Psoas muscle (tissue), 8 donors: ENCODE results near the gene ATP8A1. TPM values are rescaled to one million over a fixed set of nuclear protein-coding genes. Genes with fewer than 3 reads are reported as not detected.

Experiments
- ATAC-seq, 4 donors: fragments of 200-7000 bp; cut with Tn5 transposase; one replicate each; pipeline ENCODE4 v1.9.1; 2020; ENCODE audit warnings: moderate library complexity in 3 of 4, mild to moderate bottlenecking in 2 of 4
- DNase-seq, 2 donors: peaks; one replicate each; pipeline ENCODE4 v3.0.0-alpha.2; 2020
- H3K27ac ChIP-seq: fragments of 200-600 bp; one replicate; pipeline ENCODE4 v1.8.0; 2022
- H3K27me3 ChIP-seq, 3 donors: fragments of 200-600 bp in 1 of 3; one replicate each; pipeline versions ENCODE4 v1.6.1 to v1.8.0; 2013 to 2022; ENCODE audit warnings: low read length in 2 of 3, mild to moderate bottlenecking in 2 of 3, moderate library complexity in 1 of 3; ENCODE audit not compliant: insufficient read depth in 3 of 3
- H3K36me3 ChIP-seq, 2 donors: fragments of 200-600 bp in 1 of 2; one replicate each; pipeline versions ENCODE4 v1.6.1 to v1.8.0; 2013 to 2022; ENCODE audit warnings: low read depth in 1 of 2, mild to moderate bottlenecking in 1 of 2, moderate library complexity in 1 of 2; ENCODE audit not compliant: insufficient read depth in 1 of 2
- H3K4me1 ChIP-seq: fragments of 200-600 bp; one replicate; pipeline ENCODE4 v1.8.0; 2022
- H3K4me3 ChIP-seq: fragments of 200-600 bp; one replicate; pipeline ENCODE4 v1.8.0; 2022; ENCODE audit warnings: mild to moderate bottlenecking
- H3K9me3 ChIP-seq: fragments of 200-600 bp; one replicate; pipeline ENCODE4 v1.8.0; 2022
- WGBS, 3 donors: extraction: QIAGEN DNeasy Blood & Tissue Kit; methylation state at CpG; one replicate each; pipeline versions ENCODE4 v1.1.6 to v1.1.7; 2013; 5-methylcytosine and 5-hydroxymethylcytosine counted together
- intact Hi-C, 2 donors: fragments of 100-400 bp; cut with DNase I; formaldehyde crosslinking; loops; one replicate each; pipeline versions ENCODE4 v1.11.0 to v1.14.2; 2022
- polyA plus RNA-seq, 3 donors: library from polyadenylated mRNA; stranded (reverse); fragments of 200-250 nt; gene quantifications; one replicate each; pipeline ENCODE4 v1.2.3, GENCODE V29; 2013
- total RNA-seq, 4 donors: library from RNA; stranded (reverse); fragmentation: NEBNext Ultra II Directional in 2 of 4; extraction: Animal tissue kit (Norgen Biotek cat#: 25700) in 2 of 4; gene quantifications; one replicate each; pipeline versions ENCODE4 v1.2.1 to v1.2.4, GENCODE V29; 2021 to 2023
- TF ChIP-seq, protein P1 (sequence below): fragments of 200-600 bp; IDR thresholded peaks from one replicate; pipeline ENCODE4 v1.8.0; 2022; ENCODE audit warnings: antibody characterized with exemption
- donor health status: healthy with polysubstance abuse.
- donor health status: DM: no; HTN: no; CAD: no; lungs with moderate emphysema.
- donor health status: Bipolar disorder and iron deficiency.
- donor health status: healthy.
- donor health status: DM: yes; HTN: yes; CAD: no.
- donor health status: DM: no; HTN: no; CAD: no.
- donor health status: DM: no; HTN: no; CAD: no.
- donor health status: DM: yes; HTN: yes; CAD: no.

ATP8A1 gene
- total and polyA plus RNA-seq, 7 donors: 2.2 to 26.5 (median 14.7) TPM

DNA sequence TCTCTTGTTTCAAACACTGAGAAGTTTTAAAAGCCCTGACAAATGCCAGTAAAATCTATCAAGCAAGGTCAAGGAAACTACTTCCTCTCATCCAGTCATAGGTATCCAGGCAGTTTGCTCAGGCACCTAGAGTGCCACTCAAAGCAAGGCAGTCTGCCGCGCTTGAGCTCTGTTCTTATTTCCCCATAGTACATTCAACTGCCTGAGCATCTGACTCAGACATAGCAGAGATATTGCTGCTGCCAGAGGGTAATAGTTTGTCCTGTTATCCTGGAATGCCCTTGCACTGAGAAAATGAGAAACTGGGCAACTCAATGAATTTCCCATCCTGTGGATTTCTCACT lies 16.1 kb upstream of the ATP8A1 start:
- Histone ChIP-seq H3K4me3 (no peak overlapping the region), H3K36me3 (no peaks in the 10 kb centered on the region), H3K27ac (no peak overlapping the region), H3K9me3 (no peaks in the 10 kb centered on the region), H3K27me3 (no peaks in the 10 kb centered on the region), H3K4me1 (no peaks in the 10 kb centered on the region)
- WGBS, 3 donors: 20 to 27% (median 21%) methylated on average over 2 of the region's 2 CpGs
- TF ChIP-seq, protein P1, sequence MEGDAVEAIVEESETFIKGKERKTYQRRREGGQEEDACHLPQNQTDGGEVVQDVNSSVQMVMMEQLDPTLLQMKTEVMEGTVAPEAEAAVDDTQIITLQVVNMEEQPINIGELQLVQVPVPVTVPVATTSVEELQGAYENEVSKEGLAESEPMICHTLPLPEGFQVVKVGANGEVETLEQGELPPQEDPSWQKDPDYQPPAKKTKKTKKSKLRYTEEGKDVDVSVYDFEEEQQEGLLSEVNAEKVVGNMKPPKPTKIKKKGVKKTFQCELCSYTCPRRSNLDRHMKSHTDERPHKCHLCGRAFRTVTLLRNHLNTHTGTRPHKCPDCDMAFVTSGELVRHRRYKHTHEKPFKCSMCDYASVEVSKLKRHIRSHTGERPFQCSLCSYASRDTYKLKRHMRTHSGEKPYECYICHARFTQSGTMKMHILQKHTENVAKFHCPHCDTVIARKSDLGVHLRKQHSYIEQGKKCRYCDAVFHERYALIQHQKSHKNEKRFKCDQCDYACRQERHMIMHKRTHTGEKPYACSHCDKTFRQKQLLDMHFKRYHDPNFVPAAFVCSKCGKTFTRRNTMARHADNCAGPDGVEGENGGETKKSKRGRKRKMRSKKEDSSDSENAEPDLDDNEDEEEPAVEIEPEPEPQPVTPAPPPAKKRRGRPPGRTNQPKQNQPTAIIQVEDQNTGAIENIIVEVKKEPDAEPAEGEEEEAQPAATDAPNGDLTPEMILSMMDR: no peak
- intact Hi-C loops: loop anchor here in 1 of 2 donors (10.0 kb wide), 1 partner anchor 192 kb away; no protein-coding TSS in a partner anchor
- peak; percentile 74 to 100 (median 97) for ATAC-seq
- peak in 1 of 2 donors; percentile 27 for DNase-seq

DNA sequence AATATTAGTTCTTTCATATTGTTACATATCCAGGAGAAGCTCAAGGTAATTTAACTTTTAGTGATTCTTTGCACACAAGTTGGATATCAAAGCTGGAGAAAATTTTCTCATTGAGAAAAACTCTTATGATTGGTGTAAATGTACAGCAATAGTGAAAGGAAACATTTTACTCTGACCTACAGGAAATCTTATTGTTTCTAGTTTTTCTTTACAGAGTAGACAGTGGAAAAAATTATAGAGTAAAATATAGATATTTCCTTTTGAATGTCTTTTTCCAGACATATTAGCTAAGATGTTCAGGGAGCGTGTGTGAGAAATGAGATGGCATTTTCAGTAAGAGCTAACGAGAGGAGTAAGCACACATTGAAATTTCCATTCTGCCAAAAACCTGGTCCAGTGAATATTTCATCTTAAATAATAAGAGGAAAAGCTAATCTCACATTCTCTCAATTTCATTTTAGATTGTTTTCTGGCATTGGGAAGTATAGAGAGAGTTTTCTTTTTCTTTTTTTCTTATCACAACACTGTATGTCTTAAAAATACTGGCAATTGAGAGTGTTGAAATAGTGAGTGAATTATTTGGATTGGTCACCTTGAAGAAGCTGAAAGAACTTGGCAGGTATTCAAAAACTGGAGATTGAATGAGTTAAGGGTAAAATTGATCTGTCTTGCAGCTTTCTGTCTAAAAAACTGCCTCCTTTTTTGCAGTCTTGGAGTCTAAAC lies 15.6 kb upstream of the ATP8A1 start:
- H3K27ac ChIP-seq: no peak overlapping the region
- H3K4me1 ChIP-seq: no peaks in the 10 kb centered on the region
- no peaks in the 10 kb centered on the region for H3K9me3 ChIP-seq
- TF ChIP-seq, protein P1: no peak
- 73 to 75% (median 73%) methylated on average over 2 of the region's 2 CpGs for WGBS, 3 donors
- no peak for DNase-seq
- H3K27me3 ChIP-seq: no peaks in the 10 kb centered on the region
- no peak overlapping the region for H3K4me3 ChIP-seq
- intact Hi-C loops: loop anchor here in 1 of 2 donors (10.0 kb wide), 1 partner anchor 192 kb away; no protein-coding TSS in a partner anchor
- ATAC-seq: no peak
- H3K36me3 ChIP-seq: no peaks in the 10 kb centered on the region

DNA sequence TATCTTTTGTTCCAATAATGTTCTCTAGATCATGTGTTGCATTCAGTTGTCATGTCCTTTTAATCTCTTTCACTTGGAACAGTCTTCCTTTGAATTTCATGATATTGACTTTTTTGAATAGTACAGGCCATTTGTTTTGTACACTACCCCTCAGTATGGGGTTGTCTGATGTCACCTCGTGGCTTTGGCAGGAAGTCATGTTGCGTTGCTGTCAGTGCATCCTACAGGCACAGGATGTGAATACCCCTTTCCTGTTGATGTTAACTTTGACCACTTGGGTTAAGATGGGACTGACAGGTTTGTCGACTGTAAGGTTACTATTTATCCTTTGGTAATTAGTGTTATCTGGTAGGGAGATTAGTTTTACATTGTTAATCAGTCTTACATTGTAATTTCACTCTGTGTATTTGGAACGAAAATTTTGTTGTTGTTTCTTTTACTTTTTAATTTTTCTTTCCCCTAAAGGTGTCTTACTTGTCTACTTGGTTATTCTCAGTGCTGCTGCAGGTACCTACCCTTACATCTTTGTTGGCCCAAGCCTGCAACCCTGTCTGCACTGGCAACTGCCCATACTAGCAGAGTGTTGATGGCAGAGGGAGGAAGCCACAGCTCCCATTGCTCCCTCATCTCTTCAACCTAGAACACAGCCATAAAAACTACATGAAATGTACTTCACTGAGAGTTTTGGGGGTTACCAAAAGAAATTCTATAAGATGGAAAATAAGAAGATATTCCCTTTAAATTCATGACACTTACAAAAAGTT lies 14.7 kb upstream of the ATP8A1 start:
- Histone ChIP-seq H3K4me1 (no peaks in the 10 kb centered on the region), H3K27me3 (no peaks in the 10 kb centered on the region), H3K4me3 (no peak overlapping the region), H3K9me3 (no peaks in the 10 kb centered on the region), H3K36me3 (no peaks in the 10 kb centered on the region), H3K27ac (no peak overlapping the region)
- TF ChIP-seq, protein P1: no peak
- WGBS, 3 donors: 38 to 66% (median 46%) methylated on average over 4 of the region's 4 CpGs
- DNase-seq: no peak
- no peak for ATAC-seq
- intact Hi-C loops: loop anchor here in 1 of 2 donors (10.0 kb wide), 1 partner anchor 193 kb away; no protein-coding TSS in a partner anchor

DNA sequence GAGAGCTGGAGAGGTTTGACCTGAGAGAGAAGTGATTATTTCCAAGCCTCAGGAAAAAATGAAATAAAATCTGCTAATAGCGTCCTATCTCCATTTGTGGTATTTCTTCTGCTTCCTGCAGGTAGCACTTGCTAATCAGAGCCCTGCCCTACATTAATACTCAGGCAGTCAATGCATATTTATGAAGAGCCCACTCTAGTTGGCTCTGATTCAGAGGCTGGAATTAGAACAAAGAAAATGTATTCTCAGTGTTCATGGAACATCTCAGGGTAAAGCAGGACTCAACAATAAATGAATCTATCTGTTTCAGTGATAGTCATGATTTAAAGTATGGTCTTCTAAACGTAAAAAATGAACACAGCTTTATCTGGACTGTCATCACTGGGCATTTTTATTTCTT lies 1.4 kb upstream of the ATP8A1 start:
- H3K27ac ChIP-seq: peak overlapping the region; percentile 91

More for the DNA sequence above, 1.4 kb upstream of the ATP8A1 start:
- Histone ChIP-seq H3K27me3 (no peaks in the 10 kb centered on the region), H3K9me3 (no peaks in the 10 kb centered on the region), H3K4me1 (peaks cover 45% of the 10 kb centered on the region), H3K36me3 (no peaks in the 10 kb centered on the region), H3K4me3 (peak overlapping the region; percentile 88)
- TF ChIP-seq, protein P1: no peak
- ATAC-seq: no peak
- no peak for DNase-seq
- WGBS, 3 donors: 42 to 60% (median 54%) methylated on average over 2 of the region's 2 CpGs
- intact Hi-C loops: loop anchor here in 1 of 2 donors (5.0 kb wide), 2 partner anchors 46 to 86 kb away; no protein-coding TSS in a partner anchor
